Activated CD4-positive, alpha-beta T cell treated with anti-CD3 and anti-CD28 coated beads, Interleukin-10, Interleukin-2, amounts not matched to agents 100 ng/mL and 50 ng/mL, durations not matched to agents 16 hours and 8 hours (primary cell): ENCODE results near the gene WDR43.
"Not testable (repeated sequence)": the region's sequence is repeated elsewhere in the genome, so short reads cannot be mapped to it uniquely, and the experiment has no call there.

Experiments
- DNase-seq: peaks from one replicate; pipeline ENCODE4 v3.0.0-alpha.2; 2020

Gene WDR43

DNA sequence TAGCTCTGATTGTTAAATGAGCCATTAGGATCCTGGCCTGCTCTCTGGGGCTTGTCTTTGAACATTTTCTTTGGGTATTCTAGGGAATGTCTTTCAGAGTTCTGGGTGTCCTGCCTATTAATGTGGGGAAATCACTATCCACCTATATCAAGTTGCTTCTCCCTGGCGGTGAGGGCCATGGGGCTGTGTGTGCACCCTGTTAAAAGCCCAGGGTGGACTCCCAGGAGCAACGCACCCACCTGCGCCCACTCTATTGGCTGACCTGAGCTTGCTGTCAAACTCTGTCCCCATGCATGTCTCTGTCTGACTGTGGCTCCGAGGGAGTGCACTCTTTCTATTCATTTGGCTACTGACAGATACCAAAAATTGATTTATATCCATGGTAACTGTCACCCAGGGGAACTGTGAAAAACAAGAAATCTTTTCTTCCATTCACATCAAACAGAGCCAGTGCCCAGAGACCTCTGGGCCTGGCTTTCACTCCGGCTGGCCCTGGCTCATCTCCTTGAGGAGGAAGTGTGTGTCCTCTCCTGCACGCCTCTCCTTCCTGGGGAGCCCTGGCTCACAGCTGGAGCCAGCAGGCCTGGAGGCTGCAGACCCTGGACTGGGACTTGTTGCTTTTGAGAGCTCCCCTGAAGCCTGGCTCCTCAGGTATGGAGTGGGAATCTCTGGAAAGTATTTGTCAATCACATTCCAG lies 76.1 kb downstream of the WDR43 start:
- no peak for DNase-seq

- no peak for DNase-seq
These were observed 78.4 kb downstream of the WDR43 start for GRCh38 chr2:28972778-28973335.

- DNase-seq = no peak
These were observed 79.8 kb downstream of the WDR43 start for GRCh38 chr2:28974252-28974651.

DNA sequence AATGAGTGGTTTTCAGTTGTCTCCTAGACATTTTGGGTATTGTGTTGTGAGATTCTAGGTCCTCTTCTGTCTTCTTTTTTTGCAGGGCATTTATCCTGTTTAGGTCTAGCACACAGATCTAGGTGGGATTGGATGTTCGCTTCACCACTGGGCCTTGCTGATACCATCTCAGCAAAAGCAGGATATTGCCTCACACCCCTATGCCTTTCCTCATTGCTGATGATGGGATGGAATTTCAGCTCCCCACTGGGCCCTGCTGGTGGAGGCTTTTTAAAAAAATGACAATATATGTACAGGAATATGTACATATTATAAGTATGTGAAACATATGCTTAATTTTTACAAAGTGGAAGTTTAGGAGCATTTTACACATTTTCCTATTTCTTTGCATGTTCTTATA lies 81.2 kb downstream of the WDR43 start:
- DNase-seq = no peak

GRCh38 chr2:28976584-28976983 lies 82.1 kb downstream of the WDR43 start:
- DNase-seq = no peak

DNA sequence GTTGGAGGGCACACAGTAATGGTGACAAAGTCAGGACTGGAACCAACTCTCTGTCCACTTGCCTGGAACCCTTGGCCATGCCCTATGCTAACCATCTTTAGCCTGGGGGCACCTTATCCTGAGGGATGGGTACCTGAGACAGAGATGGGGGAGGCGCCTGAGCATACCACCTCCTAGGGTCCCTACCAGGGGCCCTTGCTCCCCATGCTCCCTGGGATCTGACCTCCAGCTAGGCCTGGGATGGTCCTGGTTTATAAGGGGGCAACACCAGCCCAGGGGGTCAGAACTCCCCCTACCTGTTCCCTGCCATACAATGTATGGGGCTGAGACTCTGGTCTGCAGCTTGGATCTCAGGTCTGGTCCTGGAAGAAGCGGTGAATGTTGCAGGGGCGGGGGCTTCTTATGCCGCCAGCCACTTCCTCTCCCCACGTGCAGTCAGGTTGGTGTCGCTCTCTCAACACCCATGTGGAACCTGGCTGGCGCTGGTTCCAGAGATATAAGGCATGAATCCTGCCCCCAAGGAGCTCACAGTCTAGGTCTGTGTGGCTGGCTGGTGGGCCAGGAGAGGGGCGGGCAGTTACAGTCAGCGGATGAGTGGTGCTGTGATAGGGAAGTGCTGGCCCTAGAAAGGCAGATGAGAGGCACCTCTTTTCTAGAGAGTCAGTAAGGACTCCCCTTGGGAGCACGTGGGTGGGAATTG lies 82.9 kb downstream of the WDR43 start:
- DNase-seq = no peak

DNA sequence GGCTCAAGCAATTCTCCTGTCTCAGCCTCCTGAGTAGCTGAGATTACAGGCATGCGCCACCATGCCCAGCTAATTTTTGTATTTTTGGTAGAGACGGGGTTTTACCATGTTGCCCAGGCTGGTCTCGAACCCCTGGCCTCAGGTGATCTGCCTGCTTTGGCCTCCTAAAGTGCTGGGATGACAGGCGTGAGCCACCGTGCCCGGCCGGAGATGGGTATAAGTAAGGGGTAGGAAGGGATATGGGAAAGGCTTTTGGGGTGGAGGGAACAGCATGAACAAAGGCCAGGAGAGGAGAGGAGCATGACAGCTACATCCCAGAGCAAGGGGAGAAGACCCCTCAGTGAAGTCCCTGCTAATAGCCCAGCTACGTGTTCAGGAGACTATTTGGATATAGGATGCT lies 83.5 kb downstream of the WDR43 start:
- not testable (repeated sequence) for DNase-seq

DNA sequence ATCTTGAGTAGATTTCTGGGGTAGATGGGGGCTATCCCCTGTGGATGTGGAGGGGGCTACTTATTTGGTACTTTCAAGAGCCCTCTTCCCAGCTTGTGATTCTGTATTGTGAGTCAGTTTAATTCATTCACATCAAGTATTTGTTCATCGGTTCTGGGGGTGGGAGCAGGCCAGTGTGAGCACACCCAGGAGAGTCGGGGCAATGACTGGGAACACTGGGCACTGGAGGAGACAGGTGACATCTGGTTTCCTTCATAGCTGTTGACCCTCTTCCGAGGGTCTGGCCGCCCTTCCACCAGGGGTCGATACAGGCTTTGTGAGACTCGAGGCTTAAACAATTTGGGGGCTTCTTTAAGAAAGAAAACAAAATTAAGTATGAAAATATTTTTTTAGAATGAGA lies 84.1 kb downstream of the WDR43 start:
- no peak for DNase-seq

DNA sequence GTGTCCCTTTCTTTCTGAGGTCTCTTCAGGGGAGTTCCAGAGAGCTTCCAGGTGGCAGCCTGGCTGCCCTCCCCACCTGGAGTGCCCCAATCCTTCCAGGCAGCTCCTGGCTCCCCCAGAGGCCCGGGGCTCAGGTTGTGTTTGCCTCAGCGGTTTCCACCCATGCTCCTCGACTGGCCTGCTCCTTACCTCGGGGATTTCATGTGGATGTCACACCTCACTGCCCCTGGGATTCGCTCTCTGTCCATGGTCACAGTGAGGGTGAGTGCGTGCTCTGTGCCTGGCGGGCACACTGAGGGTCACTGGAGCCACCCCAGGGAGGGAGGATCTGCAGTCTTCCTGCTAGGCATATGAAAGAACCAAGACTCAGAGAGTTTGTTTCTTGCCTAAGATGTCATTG lies 84.6 kb downstream of the WDR43 start:
- DNase-seq = no peak

DNA sequence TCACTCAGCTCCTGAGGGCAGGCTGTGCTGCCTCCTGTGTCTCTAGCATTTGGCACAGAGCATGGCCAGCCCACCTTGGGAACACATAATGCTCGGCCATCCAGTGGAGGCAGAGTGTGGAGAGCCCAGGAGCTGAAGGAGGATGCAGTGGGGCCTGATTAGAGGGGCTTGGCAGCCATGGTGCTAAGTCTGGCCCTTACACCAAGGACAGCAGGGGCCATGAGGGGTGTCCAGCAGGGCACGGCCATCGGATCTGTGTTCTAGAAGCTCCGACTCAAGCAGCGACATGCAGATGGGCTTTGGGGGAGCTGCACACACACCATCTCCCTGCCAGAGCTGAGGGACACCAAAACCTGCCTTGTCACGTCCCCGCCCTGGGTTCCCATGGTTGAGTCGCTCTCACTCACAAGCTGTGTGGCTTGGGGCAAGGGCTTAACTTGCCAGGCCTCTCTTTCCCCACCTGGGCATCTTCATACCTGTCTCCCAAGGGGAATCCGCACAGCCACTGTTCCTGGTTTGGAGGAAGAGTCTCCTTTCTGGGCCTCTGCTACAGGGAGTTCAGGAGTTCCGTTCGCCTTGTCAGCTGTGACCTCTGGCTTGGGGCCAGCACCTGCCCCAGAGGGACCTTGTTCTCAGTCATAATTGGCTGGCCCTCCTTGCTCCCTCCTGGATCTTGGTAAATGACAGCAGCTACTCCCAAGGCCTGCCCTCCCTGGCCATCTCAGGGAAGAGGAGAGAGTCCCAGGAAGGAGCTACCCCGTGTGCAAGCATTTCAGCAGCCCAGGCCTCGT lies 85.3 kb downstream of the WDR43 start:
- no peak for DNase-seq

DNA sequence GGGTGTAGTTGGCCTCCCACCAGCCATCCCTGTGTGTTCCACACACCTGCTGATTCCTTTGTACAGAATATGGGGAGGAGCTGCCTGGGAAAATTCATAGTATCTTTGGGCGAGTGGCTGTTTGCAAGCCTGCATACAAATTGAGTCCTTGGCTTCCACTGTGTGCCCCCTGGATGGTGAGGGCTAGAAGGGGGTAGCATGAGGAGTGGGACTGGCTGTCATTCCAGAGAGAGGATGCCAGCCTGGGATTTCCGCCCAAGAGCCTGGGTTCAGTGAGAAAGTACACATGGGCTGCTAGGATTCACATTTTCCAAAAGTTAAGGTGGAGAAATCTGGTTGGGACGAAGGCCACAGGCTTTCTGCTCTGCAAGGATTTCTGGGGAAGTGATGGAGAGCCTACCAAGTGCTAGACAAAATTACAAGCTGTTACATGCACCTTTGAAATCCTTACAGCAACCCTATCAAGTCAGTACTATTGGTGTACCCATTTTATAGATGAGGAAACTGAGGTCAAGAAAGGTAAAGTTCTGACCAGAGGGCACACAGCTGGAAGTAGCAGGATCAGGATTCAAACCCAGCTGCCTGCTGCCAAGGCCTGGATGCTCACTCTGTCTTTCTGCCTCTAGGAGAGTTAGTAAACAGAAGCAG lies 86.0 kb downstream of the WDR43 start:
- DNase-seq = no peak

DNA sequence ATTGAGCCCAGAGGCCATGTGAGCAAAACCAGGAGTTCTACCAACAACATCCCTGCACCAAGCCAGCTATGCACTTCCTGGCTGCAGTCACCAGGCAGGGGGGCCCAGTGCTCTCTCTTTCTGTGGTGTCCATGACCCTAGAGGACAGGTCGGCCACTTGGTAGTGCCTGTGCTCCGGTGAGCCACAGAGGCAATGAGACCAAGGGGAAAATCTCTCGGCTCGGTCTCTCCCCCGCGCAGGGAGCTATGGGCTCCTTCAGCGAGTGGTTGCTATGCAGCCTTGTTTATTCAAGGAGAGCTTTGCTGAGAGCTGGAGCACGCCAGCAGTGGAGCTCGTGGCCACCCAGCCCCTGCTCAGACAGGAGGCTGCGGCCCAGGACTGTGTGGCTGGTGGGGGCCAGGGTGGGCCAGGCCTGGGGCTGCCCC lies 86.6 kb downstream of the WDR43 start, which contains the start of gene TOGARAM2:
TSS of gene TOGARAM2 (plus strand) at position 283 of the 426 bp plus-strand sequence. CDS start 13,537 bp downstream, outside the sequence.
- no peak for DNase-seq

GRCh38 chr2:28981620-28982376 lies 87.3 kb downstream of the WDR43 start:
- DNase-seq = no peak

DNA sequence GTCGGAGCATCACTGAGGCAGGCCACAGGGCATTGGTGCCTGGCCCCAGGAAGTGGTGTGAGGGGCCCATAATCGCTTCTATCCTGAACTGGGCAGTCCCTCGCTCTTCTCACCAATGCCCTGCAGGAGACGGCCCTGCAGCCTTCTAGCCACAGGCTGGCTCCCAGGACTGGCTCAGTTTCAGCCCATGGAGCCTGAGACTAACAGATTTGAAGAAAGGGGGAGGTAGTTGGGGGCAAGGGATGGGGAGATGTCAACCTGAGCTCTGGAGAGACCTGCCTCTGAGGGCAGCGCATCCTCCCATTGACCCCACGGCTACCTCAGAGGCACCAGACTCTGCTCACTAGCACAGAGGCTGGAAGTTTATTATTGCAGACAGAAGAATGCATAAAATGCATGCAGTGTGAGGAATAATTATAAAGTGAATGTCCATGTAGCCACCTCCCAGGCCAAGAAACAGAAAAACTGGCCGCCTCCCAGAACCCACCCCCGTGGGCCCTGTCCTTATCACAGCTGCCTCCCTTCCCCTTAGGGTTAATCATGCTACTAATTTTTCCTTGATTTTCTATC lies 88.0 kb downstream of the WDR43 start:
- no peak for DNase-seq

GRCh38 chr2:28986429-28986828 lies 92.0 kb downstream of the WDR43 start:
- no peak for DNase-seq

- DNase-seq = no peak
These were observed 95.5 kb downstream of the WDR43 start for GRCh38 chr2:28989973-28990372.

- DNase-seq = no peak
These were observed 96.0 kb downstream of the WDR43 start for GRCh38 chr2:28990445-28990844.

GRCh38 chr2:28991021-28991420 lies 96.6 kb downstream of the WDR43 start:
- no peak for DNase-seq

GRCh38 chr2:28991460-28991859 lies 97.0 kb downstream of the WDR43 start:
- no peak for DNase-seq

- no peak for DNase-seq
These were observed 98.9 kb downstream of the WDR43 start for GRCh38 chr2:28993206-28993960.

- no peak for DNase-seq
These were observed 99.6 kb downstream of the WDR43 start for GRCh38 chr2:28994074-28994473.
